ENCODE data around the gene NAA10.
A peak's percentile ranks its signal among the peaks of the same experiment; 100 is the strongest.

NAA10 gene

DNA sequence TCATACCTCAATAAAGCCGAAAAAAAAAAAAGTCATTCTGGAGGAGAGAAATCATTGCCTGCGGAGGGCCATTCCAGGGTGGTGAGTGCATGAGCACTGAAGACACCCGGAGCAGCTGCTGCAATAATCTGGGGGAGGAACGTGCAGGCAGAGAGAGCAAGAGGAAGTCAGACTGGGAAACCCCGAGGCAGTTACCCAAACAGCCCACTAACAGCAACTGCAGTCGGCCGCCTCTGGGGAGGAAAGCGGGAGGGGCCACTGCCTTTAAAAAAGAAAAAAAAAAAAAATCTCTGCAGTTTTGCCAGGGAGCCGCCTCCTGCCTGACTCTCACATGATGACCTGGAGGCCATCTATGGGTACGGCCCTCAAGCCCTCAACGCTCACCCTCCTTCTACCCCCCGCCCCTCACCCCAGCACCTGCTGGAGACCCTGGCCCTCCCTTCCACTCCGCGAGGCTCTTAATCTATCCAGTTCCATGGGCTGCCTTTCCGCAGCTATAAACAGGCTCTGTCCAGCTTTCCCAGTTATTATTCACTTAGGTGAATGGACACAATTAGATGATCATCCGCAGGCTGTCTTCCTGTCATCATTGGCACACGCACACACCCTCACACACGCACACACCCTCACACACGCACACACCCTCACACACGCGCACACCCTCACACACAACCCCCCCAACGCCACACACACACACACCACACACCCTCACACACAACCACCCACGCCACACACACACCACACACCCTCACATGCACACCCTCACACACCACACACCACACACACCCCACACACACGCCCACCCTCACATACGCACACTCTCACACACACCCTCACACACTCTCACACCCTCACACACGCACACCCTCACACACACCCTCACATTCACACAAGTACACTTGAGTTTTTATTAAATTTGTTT, 33.7 kb downstream of the NAA10 start (continued):
- TF ChIP-seq ZNF621 (tag by site-specific recombination; IDR thresholded peaks at IDR 0.05) (no peak), ZFP3 (tag by site-specific recombination; IDR thresholded peaks at IDR 0.05; ENCODE audit: low read depth) (no peak), ZNF133 (tag by site-specific recombination; IDR thresholded peaks at IDR 0.05) (no peak; the same call in 1 of the 2 replicates), ZNF510 (tag by site-specific recombination; IDR thresholded peaks at IDR 0.05; ENCODE audit: insufficient replicate concordance) (no peak), ZNF426 (tag by site-specific recombination; IDR thresholded peaks at IDR 0.05) (no peak), ZNF302 (tag by site-specific recombination; IDR thresholded peaks at IDR 0.05; ENCODE audit: low read depth) (no peak), ZNF555 (tag by site-specific recombination; conservative IDR thresholded peaks at IDR 0.05) (no peak), ZNF561 (tag by site-specific recombination; IDR thresholded peaks at IDR 0.05; ENCODE audit: borderline replicate concordance) (no peak), SP7 (tag by site-specific recombination; IDR thresholded peaks at IDR 0.05) (no peak), ZNF391 (tag by site-specific recombination; IDR thresholded peaks at IDR 0.05; ENCODE audit: borderline replicate concordance, low read depth) (no peak), ZNF311 (tag by site-specific recombination; IDR thresholded peaks at IDR 0.05; ENCODE audit: borderline replicate concordance) (0 out of 2 replicates have a peak, but pooled peaks have one; percentile 77), ZNF248 (tag by site-specific recombination; IDR thresholded peaks at IDR 0.05) (peak; percentile 65; the same call in 1 of the 2 replicates), ZNF175 (tag by site-specific recombination; IDR thresholded peaks at IDR 0.05) (peak; percentile 83; the same call in 1 of the 2 replicates), ZNF747 (tag by site-specific recombination; IDR thresholded peaks at IDR 0.05) (peak; percentile 59; the same call in 1 of the 2 replicates), ZSCAN30 (tag by site-specific recombination; IDR thresholded peaks at IDR 0.05) (no peak), ZNF184 (tag by site-specific recombination; IDR thresholded peaks at IDR 0.05) (no peak), SALL2 (tag by site-specific recombination; IDR thresholded peaks at IDR 0.05; ENCODE audit: borderline replicate concordance) (0 out of 2 replicates have a peak, but pooled peaks have one; percentile 63), ZNF366 (tag by site-specific recombination; conservative IDR thresholded peaks at IDR 0.05) (no peak), ZNF600 (tag by site-specific recombination; IDR thresholded peaks at IDR 0.05) (no peak), ZNF423 (tag by site-specific recombination; IDR thresholded peaks at IDR 0.05) (no peak), HOXA7 (CRISPR knock-in tag; IDR thresholded peaks at IDR 0.05; ENCODE audit: borderline replicate concordance) (no peak), HOXC10 (CRISPR knock-in tag; IDR thresholded peaks at IDR 0.05) (no peak), KLF10 (tag by site-specific recombination; IDR thresholded peaks at IDR 0.05) (no peak), SCRT2 (tag by site-specific recombination; IDR thresholded peaks at IDR 0.05) (no peak), YY2 (tag by site-specific recombination; IDR thresholded peaks at IDR 0.05) (no peak), ZBTB44 (tag by site-specific recombination; IDR thresholded peaks at IDR 0.05) (no peak), CTCF (tag by site-specific recombination; IDR thresholded peaks at IDR 0.05) (no peak), ZNF266 (tag by site-specific recombination; IDR thresholded peaks at IDR 0.05; ENCODE audit: low read depth) (0 out of 2 replicates have a peak, but pooled peaks have one; percentile 47)
- TF ChIP-seq, protein P1, sequence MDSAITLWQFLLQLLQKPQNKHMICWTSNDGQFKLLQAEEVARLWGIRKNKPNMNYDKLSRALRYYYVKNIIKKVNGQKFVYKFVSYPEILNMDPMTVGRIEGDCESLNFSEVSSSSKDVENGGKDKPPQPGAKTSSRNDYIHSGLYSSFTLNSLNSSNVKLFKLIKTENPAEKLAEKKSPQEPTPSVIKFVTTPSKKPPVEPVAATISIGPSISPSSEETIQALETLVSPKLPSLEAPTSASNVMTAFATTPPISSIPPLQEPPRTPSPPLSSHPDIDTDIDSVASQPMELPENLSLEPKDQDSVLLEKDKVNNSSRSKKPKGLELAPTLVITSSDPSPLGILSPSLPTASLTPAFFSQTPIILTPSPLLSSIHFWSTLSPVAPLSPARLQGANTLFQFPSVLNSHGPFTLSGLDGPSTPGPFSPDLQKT (IDR thresholded peaks at IDR 0.05; ENCODE audit: borderline replicate concordance, low read depth, low read length), result no peak
- TF ChIP-seq, protein P2, sequence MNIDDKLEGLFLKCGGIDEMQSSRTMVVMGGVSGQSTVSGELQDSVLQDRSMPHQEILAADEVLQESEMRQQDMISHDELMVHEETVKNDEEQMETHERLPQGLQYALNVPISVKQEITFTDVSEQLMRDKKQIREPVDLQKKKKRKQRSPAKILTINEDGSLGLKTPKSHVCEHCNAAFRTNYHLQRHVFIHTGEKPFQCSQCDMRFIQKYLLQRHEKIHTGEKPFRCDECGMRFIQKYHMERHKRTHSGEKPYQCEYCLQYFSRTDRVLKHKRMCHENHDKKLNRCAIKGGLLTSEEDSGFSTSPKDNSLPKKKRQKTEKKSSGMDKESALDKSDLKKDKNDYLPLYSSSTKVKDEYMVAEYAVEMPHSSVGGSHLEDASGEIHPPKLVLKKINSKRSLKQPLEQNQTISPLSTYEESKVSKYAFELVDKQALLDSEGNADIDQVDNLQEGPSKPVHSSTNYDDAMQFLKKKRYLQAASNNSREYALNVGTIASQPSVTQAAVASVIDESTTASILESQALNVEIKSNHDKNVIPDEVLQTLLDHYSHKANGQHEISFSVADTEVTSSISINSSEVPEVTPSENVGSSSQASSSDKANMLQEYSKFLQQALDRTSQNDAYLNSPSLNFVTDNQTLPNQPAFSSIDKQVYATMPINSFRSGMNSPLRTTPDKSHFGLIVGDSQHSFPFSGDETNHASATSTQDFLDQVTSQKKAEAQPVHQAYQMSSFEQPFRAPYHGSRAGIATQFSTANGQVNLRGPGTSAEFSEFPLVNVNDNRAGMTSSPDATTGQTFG (tag by site-specific recombination; IDR thresholded peaks at IDR 0.05; ENCODE audit: borderline replicate concordance), result peak; percentile 72; the same call in 1 of the 2 replicates
- TF ChIP-seq, protein P3, sequence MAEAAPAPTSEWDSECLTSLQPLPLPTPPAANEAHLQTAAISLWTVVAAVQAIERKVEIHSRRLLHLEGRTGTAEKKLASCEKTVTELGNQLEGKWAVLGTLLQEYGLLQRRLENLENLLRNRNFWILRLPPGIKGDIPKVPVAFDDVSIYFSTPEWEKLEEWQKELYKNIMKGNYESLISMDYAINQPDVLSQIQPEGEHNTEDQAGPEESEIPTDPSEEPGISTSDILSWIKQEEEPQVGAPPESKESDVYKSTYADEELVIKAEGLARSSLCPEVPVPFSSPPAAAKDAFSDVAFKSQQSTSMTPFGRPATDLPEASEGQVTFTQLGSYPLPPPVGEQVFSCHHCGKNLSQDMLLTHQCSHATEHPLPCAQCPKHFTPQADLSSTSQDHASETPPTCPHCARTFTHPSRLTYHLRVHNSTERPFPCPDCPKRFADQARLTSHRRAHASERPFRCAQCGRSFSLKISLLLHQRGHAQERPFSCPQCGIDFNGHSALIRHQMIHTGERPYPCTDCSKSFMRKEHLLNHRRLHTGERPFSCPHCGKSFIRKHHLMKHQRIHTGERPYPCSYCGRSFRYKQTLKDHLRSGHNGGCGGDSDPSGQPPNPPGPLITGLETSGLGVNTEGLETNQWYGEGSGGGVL (tag by site-specific recombination; IDR thresholded peaks at IDR 0.05), result peak; percentile 64
